ENCODE results near the gene EXOC3L2.
A peak's percentile ranks its signal among the peaks of the same experiment; 100 is the strongest.

EXOC3L2 gene

GRCh38 chr19:45218911-45219743, 26.1 kb downstream of the EXOC3L2 start:
- DNase-seq (ENCODE audit: low read depth) = no peak

GRCh38 chr19:45218426-45218825, 26.8 kb downstream of the EXOC3L2 start:
- DNase-seq (ENCODE audit: low read depth) = no peak

- DNase-seq (ENCODE audit: low read depth) = no peak
Measured at GRCh38 chr19:45217957-45218334, 27.3 kb downstream of the EXOC3L2 start.

- no peak for DNase-seq (ENCODE audit: low read depth)
Measured at GRCh38 chr19:45217193-45217956, 27.8 kb downstream of the EXOC3L2 start.

- no peak for DNase-seq (ENCODE audit: low read depth)
Measured at GRCh38 chr19:45216667-45217066, 28.5 kb downstream of the EXOC3L2 start.

GRCh38 chr19:45215391-45216191, 29.6 kb downstream of the EXOC3L2 start:
- DNase-seq (ENCODE audit: low read depth) = no peak

GRCh38 chr19:45213031-45213430, 32.2 kb downstream of the EXOC3L2 start:
- no peak for DNase-seq (ENCODE audit: low read depth)

- DNase-seq (ENCODE audit: low read depth) = no peak
Measured at GRCh38 chr19:45211751-45212381, 33.3 kb downstream of the EXOC3L2 start.

- DNase-seq (ENCODE audit: low read depth) = no peak
Measured at GRCh38 chr19:45206328-45206727, 38.9 kb downstream of the EXOC3L2 start.

GRCh38 chr19:45205810-45206209, 39.4 kb downstream of the EXOC3L2 start:
- DNase-seq (ENCODE audit: low read depth) = no peak

GRCh38 chr19:45202637-45203036, 42.6 kb downstream of the EXOC3L2 start:
- DNase-seq (ENCODE audit: low read depth) = no peak

GRCh38 chr19:45200568-45200967, 44.6 kb downstream of the EXOC3L2 start:
- DNase-seq (ENCODE audit: low read depth) = no peak

- no peak for DNase-seq (ENCODE audit: low read depth)
Measured at GRCh38 chr19:45195764-45196163, 49.4 kb downstream of the EXOC3L2 start.

GRCh38 chr19:45191375-45191774, 53.8 kb downstream of the EXOC3L2 start:
- no peak for DNase-seq (ENCODE audit: low read depth)

GRCh38 chr19:45189971-45190370, 55.2 kb downstream of the EXOC3L2 start:
- DNase-seq (ENCODE audit: low read depth) = no peak

- no peak for DNase-seq (ENCODE audit: low read depth)
Measured at GRCh38 chr19:45187421-45188100, 57.6 kb downstream of the EXOC3L2 start.

- peak; percentile 47 for DNase-seq (ENCODE audit: low read depth)
Measured at GRCh38 chr19:45186509-45187334, 58.5 kb downstream of the EXOC3L2 start.

- no peak for DNase-seq (ENCODE audit: low read depth)
Measured at GRCh38 chr19:45184115-45184514, 61.1 kb downstream of the EXOC3L2 start.

GRCh38 chr19:45182758-45183157, 62.4 kb downstream of the EXOC3L2 start:
- DNase-seq (ENCODE audit: low read depth) = no peak

GRCh38 chr19:45180936-45181335, 64.3 kb downstream of the EXOC3L2 start:
- no peak for DNase-seq (ENCODE audit: low read depth)
